Lung (tissue), 12 donors: ENCODE measurements around the gene KCNMB4. TPM values are rescaled to one million over a fixed set of nuclear protein-coding genes. Genes with fewer than 3 reads are reported as not detected.

ENCODE experiments used
- ATAC-seq: fragments of 200-7000 bp; cut with Tn5 transposase; one replicate; pipeline ENCODE4 v1.9.1; 2020; ENCODE audit warnings: moderate number of reproducible peaks; ENCODE audit not compliant: insufficient read depth, low FRiP score
- DNase-seq, 3 donors: peaks; one replicate each; pipeline ENCODE4 v3.0.0-alpha.2; 2013 to 2017
- H3K27ac ChIP-seq, 2 donors: one replicate each; pipeline ENCODE4 v1.5.1; 2013; ENCODE audit warnings: mild to moderate bottlenecking in 2 of 2, moderate library complexity in 2 of 2, control low read depth in 1 of 2, inconsistent platforms in 1 of 2, low read depth in 1 of 2, low read length in 1 of 2
- H3K27me3 ChIP-seq, 3 donors: one replicate each; pipeline ENCODE4 v1.5.1; 2013; ENCODE audit warnings: low read length in 2 of 3; ENCODE audit not compliant: control insufficient read depth in 3 of 3, insufficient read depth in 3 of 3
- H3K36me3 ChIP-seq, 4 donors: one replicate each; pipeline ENCODE4 v1.5.1; 2013; ENCODE audit warnings: low read length in 4 of 4, mild to moderate bottlenecking in 1 of 4, moderate library complexity in 1 of 4; ENCODE audit not compliant: control insufficient read depth in 4 of 4, insufficient read depth in 4 of 4
- H3K4me1 ChIP-seq, 5 donors: one replicate each; pipeline ENCODE4 v1.5.1; 2013; ENCODE audit warnings: low read length in 5 of 5, mild to moderate bottlenecking in 2 of 5, moderate library complexity in 1 of 5; ENCODE audit not compliant: control insufficient read depth in 5 of 5, insufficient read depth in 5 of 5
- H3K4me3 ChIP-seq: one replicate; pipeline ENCODE4 v1.5.1; 2013; ENCODE audit warnings: mild to moderate bottlenecking, control low read depth, moderate library complexity
- H3K9ac ChIP-seq, 2 donors: one replicate each; pipeline ENCODE4 v1.5.1; 2013; ENCODE audit warnings: low read length in 2 of 2, control low read depth in 1 of 2; ENCODE audit not compliant: insufficient read depth in 1 of 2
- H3K9me3 ChIP-seq, 4 donors: one replicate each; pipeline ENCODE4 v1.5.1; 2013; ENCODE audit warnings: low read length in 3 of 4, mild to moderate bottlenecking in 1 of 4, moderate library complexity in 1 of 4; ENCODE audit not compliant: control insufficient read depth in 4 of 4, insufficient read depth in 3 of 4
- WGBS, 2 donors: extraction: QIAGEN DNeasy Blood & Tissue Kit; methylation state at CpG; one replicate each; pipeline ENCODE4 v1.1.7; 2013; 5-methylcytosine and 5-hydroxymethylcytosine counted together
- polyA plus RNA-seq, 2 donors: library from polyadenylated mRNA; stranded (reverse); fragments of 200-250 nt; gene quantifications; one replicate each; pipeline ENCODE4 v1.2.1, GENCODE V29; 2013
- total RNA-seq, 2 donors: library from RNA; depleted of rRNA in 1 of 2; stranded (reverse); fragments of >200 nt in 1 of 2; gene quantifications; one replicate each; pipeline ENCODE4 v1.2.1, GENCODE V29; 2014 to 2021
- TF ChIP-seq, protein P1 (sequence below): IDR thresholded peaks from 2 replicates; pipeline ENCODE4 v1.5.1; 2012; ENCODE audit warnings: mild to moderate bottlenecking; ENCODE audit errors: control extremely low read depth, extremely low read depth
- donor health status: control.
- donor health status: control.
- donor health status: Bipolar disorder and iron deficiency.
- donor health status: healthy.
- donor health status: DM: yes; HTN: yes; CAD: no.

KCNMB4 gene
- total and polyA plus RNA-seq, 4 donors: 1.6 to 8.7 (median 5.1) TPM

DNA sequence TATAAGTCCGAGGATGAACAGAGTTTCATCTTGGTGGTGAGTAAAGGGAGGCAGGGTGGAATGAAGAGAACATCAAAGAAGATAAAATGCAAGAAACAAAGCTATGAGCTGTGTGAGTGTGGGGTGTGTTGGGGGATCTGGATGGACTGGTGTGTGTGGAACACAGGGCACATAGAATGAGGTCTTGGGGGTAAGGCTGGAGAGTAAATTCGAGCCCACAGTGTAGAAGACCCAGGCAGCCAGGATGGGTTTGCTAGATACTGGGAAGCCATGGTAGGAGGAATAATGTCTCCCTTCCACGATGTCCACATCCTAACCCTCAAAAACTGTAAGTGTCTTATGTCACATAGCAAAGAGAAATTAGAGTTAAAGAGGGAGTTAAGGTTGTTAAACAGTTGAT, 6.8 kb downstream of the KCNMB4 start:
- TF ChIP-seq, protein P1, sequence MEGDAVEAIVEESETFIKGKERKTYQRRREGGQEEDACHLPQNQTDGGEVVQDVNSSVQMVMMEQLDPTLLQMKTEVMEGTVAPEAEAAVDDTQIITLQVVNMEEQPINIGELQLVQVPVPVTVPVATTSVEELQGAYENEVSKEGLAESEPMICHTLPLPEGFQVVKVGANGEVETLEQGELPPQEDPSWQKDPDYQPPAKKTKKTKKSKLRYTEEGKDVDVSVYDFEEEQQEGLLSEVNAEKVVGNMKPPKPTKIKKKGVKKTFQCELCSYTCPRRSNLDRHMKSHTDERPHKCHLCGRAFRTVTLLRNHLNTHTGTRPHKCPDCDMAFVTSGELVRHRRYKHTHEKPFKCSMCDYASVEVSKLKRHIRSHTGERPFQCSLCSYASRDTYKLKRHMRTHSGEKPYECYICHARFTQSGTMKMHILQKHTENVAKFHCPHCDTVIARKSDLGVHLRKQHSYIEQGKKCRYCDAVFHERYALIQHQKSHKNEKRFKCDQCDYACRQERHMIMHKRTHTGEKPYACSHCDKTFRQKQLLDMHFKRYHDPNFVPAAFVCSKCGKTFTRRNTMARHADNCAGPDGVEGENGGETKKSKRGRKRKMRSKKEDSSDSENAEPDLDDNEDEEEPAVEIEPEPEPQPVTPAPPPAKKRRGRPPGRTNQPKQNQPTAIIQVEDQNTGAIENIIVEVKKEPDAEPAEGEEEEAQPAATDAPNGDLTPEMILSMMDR: no peak
- Histone ChIP-seq H3K27ac (no peak overlapping the region), H3K27me3 (no peaks in the 10 kb centered on the region), H3K9ac (no peak overlapping the region), H3K9me3 (no peaks in the 10 kb centered on the region), H3K36me3 (peaks cover 0 to 3% (median 1%) of the 10 kb centered on the region in 4 donors), H3K4me1 (peaks cover 0 to 12% (median 0%) of the 10 kb centered on the region in 5 donors), H3K4me3 (no peak overlapping the region)
- ATAC-seq (no peak), DNase-seq (no peak)
- 94 to 98% methylated on average over 3 of the region's 3 CpGs for WGBS, 2 donors

DNA sequence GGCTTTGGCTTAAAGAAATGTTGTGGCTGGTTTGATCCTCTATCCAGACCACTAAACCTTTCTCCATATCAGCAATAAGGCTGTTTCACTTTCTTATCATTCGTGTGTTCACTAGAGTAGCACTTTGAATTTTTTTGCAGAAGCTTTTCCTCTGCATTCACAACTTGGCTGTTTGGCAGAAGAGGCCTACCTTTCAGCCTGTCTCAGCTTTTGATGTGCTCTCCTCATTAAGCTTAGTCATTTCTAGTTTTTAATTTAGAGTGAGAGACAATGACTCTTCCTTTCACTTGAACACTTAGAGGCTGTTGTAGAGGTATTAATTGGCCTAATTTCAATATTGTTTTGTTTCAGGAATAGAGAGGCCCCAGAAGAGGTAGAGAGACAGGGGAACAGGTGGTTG, 13.8 kb downstream of the KCNMB4 start:
- no peak for ATAC-seq
- 84 to 96% methylated on average over 1 of the region's 1 CpG for WGBS, 2 donors
- Histone ChIP-seq H3K4me3 (no peak overlapping the region), H3K36me3 (peaks cover 0 to 5% (median 1%) of the 10 kb centered on the region in 4 donors), H3K27ac (no peak overlapping the region), H3K9ac (no peak overlapping the region), H3K27me3 (no peaks in the 10 kb centered on the region), H3K9me3 (peaks cover 0 to 5% (median 2%) of the 10 kb centered on the region in 4 donors), H3K4me1 (no peaks in the 10 kb centered on the region)
- DNase-seq: no peak
- TF ChIP-seq, protein P1: no peak

DNA sequence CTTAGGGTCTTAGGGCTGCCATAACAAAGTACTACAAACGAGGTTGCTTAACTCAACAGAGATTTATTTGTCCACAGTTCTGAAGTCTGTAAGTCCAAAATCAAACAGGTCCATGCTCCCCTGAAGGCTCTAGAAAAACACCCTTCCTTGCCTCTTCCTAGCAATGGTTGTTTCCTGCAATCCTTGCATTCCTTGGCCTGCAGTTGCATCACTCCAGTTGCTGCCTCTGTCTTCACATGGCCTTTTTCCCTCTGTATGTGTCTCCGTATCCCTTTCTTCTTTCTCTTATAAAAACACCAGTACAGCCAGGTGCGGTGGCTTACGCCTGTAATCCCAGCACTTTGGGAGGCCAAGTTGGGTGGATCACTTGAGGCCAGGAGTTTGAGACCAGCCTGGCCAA, 17.4 kb downstream of the KCNMB4 start:
- no peaks in the 10 kb centered on the region for H3K27me3 ChIP-seq
- no peak for ATAC-seq
- no peak for DNase-seq
- no peaks in the 10 kb centered on the region for H3K4me1 ChIP-seq
- H3K9me3 ChIP-seq: peaks cover 0 to 5% (median 2%) of the 10 kb centered on the region in 4 donors
- TF ChIP-seq, protein P1: no peak
- H3K4me3 ChIP-seq: no peak overlapping the region
- no peak overlapping the region for H3K9ac ChIP-seq
- H3K36me3 ChIP-seq: peaks cover 0 to 5% (median 0%) of the 10 kb centered on the region in 4 donors
- no peak overlapping the region for H3K27ac ChIP-seq
- WGBS, 2 donors: 94 to 96% methylated on average over 4 of the region's 4 CpGs

DNA sequence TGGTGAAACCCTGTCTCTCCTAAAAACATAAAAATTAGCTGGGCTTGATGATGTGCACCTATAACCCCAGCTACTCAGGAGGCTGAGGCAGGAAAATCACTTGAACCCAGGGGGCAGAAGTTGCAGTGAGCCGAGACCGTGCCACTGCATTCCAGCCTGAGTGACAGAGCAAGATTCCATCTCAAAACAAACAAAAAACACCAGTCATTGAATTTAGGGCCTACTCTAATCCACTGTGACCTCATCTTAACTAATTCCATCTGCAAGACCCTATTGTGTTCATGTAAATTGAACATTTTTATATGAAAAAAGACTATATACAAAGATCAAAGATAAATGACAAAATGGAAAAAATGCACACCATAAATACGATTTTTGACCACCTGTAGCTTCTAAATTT, 17.8 kb downstream of the KCNMB4 start:
- no peaks in the 10 kb centered on the region for H3K27me3 ChIP-seq
- H3K4me1 ChIP-seq: no peaks in the 10 kb centered on the region
- H3K9me3 ChIP-seq: peaks cover 0 to 4% (median 2%) of the 10 kb centered on the region in 4 donors
- no peak overlapping the region for H3K9ac ChIP-seq
- 88 to 89% methylated on average over 3 of the region's 3 CpGs for WGBS, 2 donors
- ATAC-seq (no peak), DNase-seq (no peak)
- no peak overlapping the region for H3K4me3 ChIP-seq
- H3K27ac ChIP-seq: no peak overlapping the region
- H3K36me3 ChIP-seq: peaks cover 0 to 5% (median 0%) of the 10 kb centered on the region in 4 donors
- TF ChIP-seq, protein P1: no peak
